Neutrophil (primary cell): ENCODE measurements around the gene PPP6R3.
"Not testable (repeated sequence)": the region's sequence is repeated elsewhere in the genome, so short reads cannot be mapped to it uniquely, and the experiment has no call there.

Experiments
- H3K27ac ChIP-seq: fragments of 200-600 bp; sonication (generic); 2 replicates; pipeline ENCODE4 v1.5.1; 2016; ENCODE audit warnings: mild to moderate bottlenecking, moderate library complexity
- H3K27me3 ChIP-seq: fragments of 200-600 bp; sonication (generic); 2 replicates; pipeline ENCODE4 v1.6.0; 2016; ENCODE audit warnings: mild to moderate bottlenecking
- H3K36me3 ChIP-seq: fragments of 200-600 bp; sonication (generic); 2 replicates; pipeline ENCODE4 v1.5.1; 2017
- H3K4me1 ChIP-seq, 2 experiments: fragments of 200-600 bp in 1 of 2; sonication (generic) in 1 of 2; 1 replicate in 1 of 2; 2 replicates in 1 of 2; pipeline versions ENCODE4 v1.5.1 to v1.6.1; 2013 to 2016; ENCODE audit warnings: low read depth in 1 of 2, low read length in 1 of 2, mild to moderate bottlenecking in 1 of 2, moderate library complexity in 1 of 2; ENCODE audit not compliant: control insufficient read depth in 1 of 2, insufficient read depth in 1 of 2
- H3K4me3 ChIP-seq, 2 experiments: fragments of 200-600 bp in 1 of 2; sonication (generic) in 1 of 2; 1 replicate in 1 of 2; 2 replicates in 1 of 2; pipeline ENCODE4 v1.5.1; 2013 to 2016; ENCODE audit warnings: low read depth in 1 of 2, low read length in 1 of 2, mild to moderate bottlenecking in 1 of 2, moderate library complexity in 1 of 2
- H3K9me3 ChIP-seq: fragments of 200-600 bp; sonication (generic); 2 replicates; pipeline ENCODE4 v1.5.1; 2016
- TF ChIP-seq, protein P1 (sequence below): fragments of 200-600 bp; sonication (generic); IDR thresholded peaks from 2 replicates; pipeline ENCODE4 v1.5.1; 2016; ENCODE audit warnings: antibody characterized with exemption

PPP6R3 gene

GRCh38 chr11:68431984-68432645 lies 28.4 kb upstream of the PPP6R3 start:
- H3K27ac ChIP-seq, result no peak overlapping the region
- TF ChIP-seq, protein P1, sequence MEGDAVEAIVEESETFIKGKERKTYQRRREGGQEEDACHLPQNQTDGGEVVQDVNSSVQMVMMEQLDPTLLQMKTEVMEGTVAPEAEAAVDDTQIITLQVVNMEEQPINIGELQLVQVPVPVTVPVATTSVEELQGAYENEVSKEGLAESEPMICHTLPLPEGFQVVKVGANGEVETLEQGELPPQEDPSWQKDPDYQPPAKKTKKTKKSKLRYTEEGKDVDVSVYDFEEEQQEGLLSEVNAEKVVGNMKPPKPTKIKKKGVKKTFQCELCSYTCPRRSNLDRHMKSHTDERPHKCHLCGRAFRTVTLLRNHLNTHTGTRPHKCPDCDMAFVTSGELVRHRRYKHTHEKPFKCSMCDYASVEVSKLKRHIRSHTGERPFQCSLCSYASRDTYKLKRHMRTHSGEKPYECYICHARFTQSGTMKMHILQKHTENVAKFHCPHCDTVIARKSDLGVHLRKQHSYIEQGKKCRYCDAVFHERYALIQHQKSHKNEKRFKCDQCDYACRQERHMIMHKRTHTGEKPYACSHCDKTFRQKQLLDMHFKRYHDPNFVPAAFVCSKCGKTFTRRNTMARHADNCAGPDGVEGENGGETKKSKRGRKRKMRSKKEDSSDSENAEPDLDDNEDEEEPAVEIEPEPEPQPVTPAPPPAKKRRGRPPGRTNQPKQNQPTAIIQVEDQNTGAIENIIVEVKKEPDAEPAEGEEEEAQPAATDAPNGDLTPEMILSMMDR, result no peak
- no peaks in the 10 kb centered on the region for H3K36me3 ChIP-seq

DNA sequence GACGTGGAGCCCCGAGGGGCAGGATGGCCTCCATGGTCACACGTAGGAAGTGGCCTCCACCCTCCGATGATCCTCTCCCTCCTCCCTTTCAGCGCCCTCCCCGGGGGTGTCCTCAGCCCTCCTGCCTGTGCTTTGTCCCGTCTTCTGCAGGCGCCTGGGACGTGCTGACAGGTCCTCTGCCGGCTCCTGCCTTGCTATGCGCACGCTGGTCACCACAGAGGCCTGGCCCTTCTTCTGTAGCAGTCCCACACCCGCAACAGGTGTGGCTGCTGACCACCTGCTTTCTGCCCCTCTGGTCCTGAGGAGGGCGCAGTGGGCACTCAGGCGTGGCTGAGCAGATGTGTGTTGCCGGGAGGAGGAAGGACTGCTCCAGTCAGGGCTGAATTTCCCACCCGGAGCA lies 27.7 kb upstream of the PPP6R3 start:
- TF ChIP-seq, protein P1, result no peak
- Histone ChIP-seq H3K27me3 (no peaks in the 10 kb centered on the region), H3K4me1 (no peaks in the 10 kb centered on the region), H3K36me3 (no peaks in the 10 kb centered on the region), H3K4me3 (no peak overlapping the region), H3K27ac (no peak overlapping the region), H3K9me3 (peaks cover 5% of the 10 kb centered on the region)

More at GRCh38 chr11:68431984-68432645, 28.4 kb upstream of the PPP6R3 start:
- H3K4me3 ChIP-seq, result no peak overlapping the region
- H3K27me3 ChIP-seq, result no peaks in the 10 kb centered on the region
- peaks cover 5% of the 10 kb centered on the region for H3K9me3 ChIP-seq
- H3K4me1 ChIP-seq, result no peaks in the 10 kb centered on the region

DNA sequence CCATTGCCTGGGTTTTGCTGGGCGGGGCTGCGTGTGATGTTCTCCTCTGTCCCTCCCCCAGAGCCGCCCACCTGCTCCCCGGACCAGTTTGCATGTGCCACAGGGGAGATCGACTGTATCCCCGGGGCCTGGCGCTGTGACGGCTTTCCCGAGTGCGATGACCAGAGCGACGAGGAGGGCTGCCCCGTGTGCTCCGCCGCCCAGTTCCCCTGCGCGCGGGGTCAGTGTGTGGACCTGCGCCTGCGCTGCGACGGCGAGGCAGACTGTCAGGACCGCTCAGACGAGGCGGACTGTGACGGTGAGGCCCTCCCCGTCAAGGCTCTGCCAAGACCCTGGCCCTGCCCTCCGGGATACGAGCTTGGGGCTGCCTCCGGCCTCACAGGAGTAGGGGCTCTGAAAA lies 27.0 kb upstream of the PPP6R3 start:
- TF ChIP-seq, protein P1, result no peak
- no peaks in the 10 kb centered on the region for H3K36me3 ChIP-seq
- no peak overlapping the region for H3K27ac ChIP-seq
- H3K4me3 ChIP-seq, result no peak overlapping the region
- H3K27me3 ChIP-seq, result no peaks in the 10 kb centered on the region
- no peaks in the 10 kb centered on the region for H3K4me1 ChIP-seq
- H3K9me3 ChIP-seq, result peaks cover 5% of the 10 kb centered on the region

GRCh38 chr11:68434159-68434558 lies 26.4 kb upstream of the PPP6R3 start:
- H3K27ac ChIP-seq, H3K36me3 ChIP-seq, H3K4me1 ChIP-seq, H3K4me3 ChIP-seq, H3K27me3 ChIP-seq, H3K9me3 ChIP-seq: not testable (repeated sequence)

DNA sequence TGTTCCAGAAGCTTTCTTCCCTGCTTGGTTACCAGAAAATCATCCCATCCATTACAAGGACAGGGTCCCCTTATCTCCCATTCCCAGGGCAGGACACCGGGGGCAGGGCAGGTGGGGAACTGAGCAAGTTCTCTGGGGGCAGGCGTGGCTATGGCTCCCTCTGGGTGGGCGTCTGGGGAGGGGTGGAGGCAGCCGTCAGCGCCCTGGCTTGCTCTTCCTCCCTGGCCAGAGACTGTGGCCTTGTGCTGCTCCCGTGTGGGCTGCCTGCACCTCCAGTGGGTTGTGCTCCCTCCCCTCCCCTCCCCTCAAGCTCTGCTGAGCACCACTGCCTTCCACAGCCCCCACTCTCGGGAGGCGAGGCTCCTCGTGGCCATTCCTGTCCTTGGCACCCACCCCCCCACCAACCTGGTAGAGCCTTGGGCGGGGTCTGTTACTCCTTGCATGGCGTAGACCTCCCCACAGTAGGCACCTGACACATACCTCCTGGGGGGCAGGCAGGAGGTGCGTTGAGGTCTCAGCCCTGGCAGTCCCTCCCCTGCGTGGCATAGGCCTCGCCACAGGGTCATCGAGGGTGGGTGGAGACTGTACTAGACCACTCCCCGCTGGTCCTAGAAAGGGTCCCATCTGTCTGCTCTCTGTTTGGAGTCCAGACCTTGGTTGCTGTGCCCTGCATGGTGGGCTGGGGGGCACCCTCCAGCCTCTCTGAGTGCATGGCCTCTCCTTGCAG lies 24.2 kb upstream of the PPP6R3 start:
- Histone ChIP-seq H3K4me1 (no peaks in the 10 kb centered on the region), H3K27me3 (no peaks in the 10 kb centered on the region), H3K4me3 (no peak overlapping the region), H3K27ac (no peak overlapping the region), H3K9me3 (no peaks in the 10 kb centered on the region), H3K36me3 (no peaks in the 10 kb centered on the region)
- TF ChIP-seq, protein P1, result no peak
